IMR-90 (cell line): ENCODE data around the gene GAR1. TPM values are rescaled to one million over a fixed set of nuclear protein-coding genes. Genes with fewer than 3 reads are reported as not detected.

Source experiments
- ATAC-seq: fragments of 200-7000 bp; cut with Tn5 transposase; 2 replicates; pipeline ENCODE4 v1.9.1; 2020; ENCODE audit warnings: low read depth, mild to moderate bottlenecking, moderate library complexity
- BruUV-seq: library from RNA; stranded (reverse); fragments of 400-500 nt; replicated peaks from 2 replicates; lab custom pipeline; 2021; lab: Mats Ljungman, UMichigan
- CTCF ChIA-PET: fragments of 300-600 bp; formaldehyde crosslinking; extraction: SDS; loops from one replicate; lab custom pipeline; 2021; ENCODE audit warnings: antibody characterized with exemption; lab: Yijun Ruan, JAX
- POLR2A ChIA-PET: fragments of 300-600 bp; sonication (Branson Sonifier 250); formaldehyde crosslinking; loops from one replicate; lab custom pipeline; 2022; ENCODE audit warnings: antibody characterized with exemption; ENCODE audit not compliant: unreplicated experiment; lab: Charles Lee
- DNase-seq: peaks from one replicate; pipeline ENCODE4 v3.0.0; 2013
- H2AFZ ChIP-seq: replicated peaks from 2 replicates; pipeline ENCODE3; 2013; ENCODE audit warnings: low read length, mild to moderate bottlenecking; ENCODE audit not compliant: poor library complexity
- H2AK5ac ChIP-seq: 2 replicates; pipeline ENCODE4 v1.6.1; 2013; ENCODE audit warnings: low read depth, low read length, inconsistent platforms
- H2AK9ac ChIP-seq: replicated peaks from 2 replicates; pipeline ENCODE3; 2013; ENCODE audit warnings: mild to moderate bottlenecking, low read depth, low read length, moderate library complexity; ENCODE audit not compliant: poor library complexity
- H2BK120ac ChIP-seq: 2 replicates; pipeline ENCODE4 v1.6.1; 2013; ENCODE audit warnings: low read depth, low read length, inconsistent platforms
- H2BK15ac ChIP-seq: 3 replicates; pipeline ENCODE4 v1.6.1; 2013; ENCODE audit warnings: low read depth, low read length, inconsistent platforms
- H2BK20ac ChIP-seq: 2 replicates; pipeline ENCODE4 v1.6.1; 2013; ENCODE audit warnings: low read depth, mild to moderate bottlenecking, inconsistent platforms, low read length, moderate library complexity
- H2BK5ac ChIP-seq: 2 replicates; pipeline ENCODE4 v1.6.1; 2013; ENCODE audit warnings: mild to moderate bottlenecking, low read depth, low read length, inconsistent platforms; ENCODE audit not compliant: poor library complexity, severe bottlenecking
- H3K14ac ChIP-seq: replicated peaks from 2 replicates; pipeline ENCODE4 v1.6.1; 2013; ENCODE audit warnings: low read depth, low read length, inconsistent platforms
- H3K18ac ChIP-seq: 2 replicates; pipeline ENCODE4 v1.6.1; 2013; ENCODE audit warnings: low read depth, low read length, control low read depth
- H3K23ac ChIP-seq: 2 replicates; pipeline ENCODE4 v1.6.1; 2013; ENCODE audit warnings: low read depth, low read length, inconsistent platforms
- H3K27ac ChIP-seq: 2 replicates; pipeline ENCODE4 v1.5.1; 2013; ENCODE audit warnings: mild to moderate bottlenecking, control low read depth, low read length; ENCODE audit not compliant: insufficient read depth
- H3K27me3 ChIP-seq: 2 replicates; pipeline ENCODE4 v1.6.1; 2013; ENCODE audit warnings: low read length; ENCODE audit not compliant: control insufficient read depth, insufficient read depth
- H3K36me3 ChIP-seq: 2 replicates; pipeline ENCODE4 v1.6.1; 2013; ENCODE audit warnings: low read length, mixed read lengths; ENCODE audit not compliant: control insufficient read depth, insufficient read depth
- H3K4ac ChIP-seq: 2 replicates; pipeline ENCODE4 v1.6.1; 2013; ENCODE audit warnings: low read depth, low read length, inconsistent platforms
- H3K4me1 ChIP-seq: 2 replicates; pipeline ENCODE4 v1.6.1; 2013; ENCODE audit warnings: low read length, mixed read lengths; ENCODE audit not compliant: control insufficient read depth, insufficient read depth
- H3K4me2 ChIP-seq: 2 replicates; pipeline ENCODE4 v1.6.1; 2013; ENCODE audit warnings: low read depth, mild to moderate bottlenecking, control low read depth, low read length, moderate library complexity
- H3K4me3 ChIP-seq: 2 replicates; pipeline ENCODE4 v1.5.1; 2013; ENCODE audit warnings: low read depth, mild to moderate bottlenecking, control low read depth, low read length, moderate library complexity; ENCODE audit not compliant: insufficient read depth
- H3K56ac ChIP-seq: 2 replicates; pipeline ENCODE4 v1.6.1; 2013; ENCODE audit warnings: low read length, inconsistent platforms; ENCODE audit not compliant: insufficient read depth; ENCODE audit errors: extremely low read depth
- H3K79me1 ChIP-seq, 2 experiments: 2 replicates each; pipeline ENCODE4 v1.6.1; 2013; ENCODE audit warnings: low read length in 2 of 2, inconsistent platforms in 1 of 2, low read depth in 1 of 2
- H3K9ac ChIP-seq: 2 replicates; pipeline ENCODE4 v1.6.1; 2013; ENCODE audit warnings: low read depth, low read length, control low read depth
- H3K9me1 ChIP-seq: 2 replicates; pipeline ENCODE4 v1.6.1; 2013; ENCODE audit warnings: low read length, inconsistent platforms; ENCODE audit not compliant: insufficient read depth
- H3K9me3 ChIP-seq: 2 replicates; pipeline ENCODE4 v1.6.1; 2013; ENCODE audit warnings: low read length; ENCODE audit not compliant: control insufficient read depth, insufficient read depth
- H4K20me1 ChIP-seq: 2 replicates; pipeline ENCODE4 v1.6.1; 2013; ENCODE audit warnings: low read length, inconsistent platforms; ENCODE audit not compliant: insufficient read depth
- H4K5ac ChIP-seq: 2 replicates; pipeline ENCODE4 v1.6.1; 2013; ENCODE audit warnings: mild to moderate bottlenecking, low read depth, low read length, control low read depth
- H4K8ac ChIP-seq, 2 experiments: 2 replicates each; pipeline ENCODE4 v1.6.1; 2013; ENCODE audit warnings: low read depth in 2 of 2, low read length in 2 of 2, control low read depth in 1 of 2, inconsistent platforms in 1 of 2
- H4K91ac ChIP-seq: 2 replicates; pipeline ENCODE4 v1.6.1; 2013; ENCODE audit warnings: low read depth, low read length, inconsistent platforms; ENCODE audit not compliant: insufficient read depth
- BHLHE40 ChIP-seq: fragments of 150-350 bp; IDR thresholded peaks from 2 replicates; pipeline ENCODE4 v1.6.1; 2016; ENCODE audit warnings: mild to moderate bottlenecking, low read depth, low read length
- WGBS, 2 experiments: methylation state at CpG; one replicate each; pipeline versions ENCODE4 v1.1.5 to v1.1.7; 2013; ENCODE audit warnings: missing lambda C conversion rate in 2 of 2; ENCODE audit not compliant: insufficient read length in 1 of 2; ENCODE audit errors: extremely low coverage in 2 of 2; 5-methylcytosine and 5-hydroxymethylcytosine counted together
- dilution Hi-C: fragments of 300-500 bp; cut with HindIII; formaldehyde crosslinking; loops from one replicate; pipeline ENCODE4 v1.14.3; 2018; ENCODE audit warnings: low sequenced_read_pairs; ENCODE audit not compliant: unreplicated experiment
- in situ Hi-C: fragments of 300-500 bp; cut with MboI; formaldehyde crosslinking; loops from 3 replicates; pipeline ENCODE4 v1.14.3; 2019; ENCODE audit warnings: low sequenced_read_pairs, inconsistent platforms, mixed read lengths
- intact Hi-C: fragments of 100-400 bp; cut with micrococcal nuclease; formaldehyde crosslinking; loops from 2 replicates; pipeline ENCODE4 v1.10.0; 2022
- polyA plus RNA-seq, 3 experiments: library from polyadenylated mRNA; depleted of rRNA; stranded (reverse); fragments of >200 nt; gene quantifications; 2 replicates each; pipeline ENCODE4 v1.2.3, GENCODE V29; 2012; ENCODE audit warnings: low replicate concordance in 1 of 3
- total RNA-seq: library from RNA; depleted of rRNA; stranded (reverse); fragments of >200 nt; gene quantifications from 2 replicates; pipeline ENCODE4 v1.2.3, GENCODE V29; 2012

GAR1 gene
- total and polyA plus RNA-seq, 2 of the 4 experiments (the other 2 are of a cell fraction) = 1.1 to 22.0 TPM

- H3K27ac ChIP-seq = no peak overlapping the region
- WGBS, 2 experiments = no CpG with 5 or more reads among the region's 2 CpGs
- no peak overlapping the region for H2BK5ac ChIP-seq
- in situ Hi-C loops = no loop called here
- TF ChIP-seq BHLHE40 = no peak
- H3K36me3 ChIP-seq = no peaks in the 10 kb centered on the region
- no peak overlapping the region for H2BK20ac ChIP-seq
- H3K4me2 ChIP-seq = no peak overlapping the region
- H3K56ac ChIP-seq = no peak overlapping the region
- ATAC-seq = no peak
- dilution Hi-C loops = no loop called here
- POLR2A ChIA-PET = no interaction called here
- H3K9me3 ChIP-seq = no peaks in the 10 kb centered on the region
- H3K4me1 ChIP-seq = no peaks in the 10 kb centered on the region
- no peaks in the 10 kb centered on the region for H4K20me1 ChIP-seq
- H2BK120ac ChIP-seq = no peak overlapping the region
- intact Hi-C loops = no loop called here
- no peak overlapping the region for H2BK15ac ChIP-seq
- H3K4ac ChIP-seq = no peak overlapping the region
- no peak overlapping the region for H3K9ac ChIP-seq
- no peak overlapping the region for H3K14ac ChIP-seq
- H2AK5ac ChIP-seq = no peak overlapping the region
- CTCF ChIA-PET = no interaction called here
- no peaks in the 10 kb centered on the region for H3K27me3 ChIP-seq
- H3K79me1 ChIP-seq = no peaks in the 10 kb centered on the region
- H4K5ac ChIP-seq = no peak overlapping the region
- no peak overlapping the region for H2AK9ac ChIP-seq
- H3K9me1 ChIP-seq = no peaks in the 10 kb centered on the region
- H3K4me3 ChIP-seq = no peak overlapping the region
- BruUV-seq = no TSS peak
- no peak overlapping the region for H4K8ac ChIP-seq
- H2AFZ ChIP-seq = no peak overlapping the region
- no peak overlapping the region for H3K23ac ChIP-seq
- H3K18ac ChIP-seq = no peak overlapping the region
- no peak for DNase-seq
- H4K91ac ChIP-seq = no peak overlapping the region
Observed at GRCh38 chr4:109861271-109861670, 45.7 kb downstream of the GAR1 start.
